WERI-Rb-1 (cell line): ENCODE measurements around the gene NKX2-3.

ENCODE experiments used
- DNase-seq: peaks from one replicate; pipeline ENCODE4 v3.0.0-alpha.2; 2020
- H3K27ac ChIP-seq: fragments of 250-450 bp; sonication (Bioruptor Pico); 2 replicates; pipeline ENCODE4 v1.5.1; 2020; ENCODE audit warnings: mild to moderate bottlenecking, moderate library complexity
- H3K27me3 ChIP-seq: fragments of 250-450 bp; sonication (Bioruptor Pico); 2 replicates; pipeline ENCODE4 v1.5.1; 2021; ENCODE audit warnings: mild to moderate bottlenecking, low read depth, moderate library complexity; ENCODE audit not compliant: insufficient read depth, severe bottlenecking
- H3K36me3 ChIP-seq: fragments of 250-450 bp; sonication (Bioruptor Pico); 2 replicates; pipeline ENCODE4 v1.5.1; 2020; ENCODE audit warnings: mild to moderate bottlenecking, moderate library complexity
- H3K4me3 ChIP-seq: 2 replicates; pipeline ENCODE4 v1.5.1; 2011; ENCODE audit warnings: low read depth, mild to moderate bottlenecking, control low read depth, low read length
- H3K9me3 ChIP-seq: fragments of 250-450 bp; sonication (Bioruptor Pico); 2 replicates; pipeline ENCODE4 v1.5.1; 2021; ENCODE audit warnings: mild to moderate bottlenecking, moderate library complexity; ENCODE audit not compliant: severe bottlenecking
- TF ChIP-seq, protein P1 (sequence below): IDR thresholded peaks from 2 replicates; pipeline ENCODE4 v1.5.1; 2011; ENCODE audit warnings: low read depth, mild to moderate bottlenecking, control low read depth, inconsistent platforms, low read length

NKX2-3 gene

DNA sequence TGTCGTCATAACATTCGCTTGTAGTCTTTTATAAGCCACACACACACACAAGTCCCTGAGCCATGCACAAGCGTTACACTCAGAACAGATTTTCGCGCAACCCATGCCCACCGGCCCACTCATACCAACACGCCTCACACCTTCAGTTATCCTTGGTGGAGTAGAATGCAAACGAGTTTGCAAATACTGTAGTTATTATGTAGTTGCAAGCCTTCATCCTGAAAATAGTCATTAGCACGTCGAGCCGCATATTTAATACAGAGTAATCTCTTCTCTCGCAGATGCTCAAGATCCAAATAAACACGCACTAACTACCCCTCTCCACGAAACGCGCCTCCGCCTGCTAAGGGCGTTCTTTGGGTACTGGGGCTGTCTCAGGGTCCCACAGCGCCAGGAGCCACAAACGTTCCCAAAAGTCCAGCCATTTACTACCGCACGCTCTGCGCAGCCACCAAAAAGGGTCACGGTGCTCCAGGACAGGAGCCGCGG, 1.8 kb downstream of the NKX2-3 start:
- TF ChIP-seq, protein P1, sequence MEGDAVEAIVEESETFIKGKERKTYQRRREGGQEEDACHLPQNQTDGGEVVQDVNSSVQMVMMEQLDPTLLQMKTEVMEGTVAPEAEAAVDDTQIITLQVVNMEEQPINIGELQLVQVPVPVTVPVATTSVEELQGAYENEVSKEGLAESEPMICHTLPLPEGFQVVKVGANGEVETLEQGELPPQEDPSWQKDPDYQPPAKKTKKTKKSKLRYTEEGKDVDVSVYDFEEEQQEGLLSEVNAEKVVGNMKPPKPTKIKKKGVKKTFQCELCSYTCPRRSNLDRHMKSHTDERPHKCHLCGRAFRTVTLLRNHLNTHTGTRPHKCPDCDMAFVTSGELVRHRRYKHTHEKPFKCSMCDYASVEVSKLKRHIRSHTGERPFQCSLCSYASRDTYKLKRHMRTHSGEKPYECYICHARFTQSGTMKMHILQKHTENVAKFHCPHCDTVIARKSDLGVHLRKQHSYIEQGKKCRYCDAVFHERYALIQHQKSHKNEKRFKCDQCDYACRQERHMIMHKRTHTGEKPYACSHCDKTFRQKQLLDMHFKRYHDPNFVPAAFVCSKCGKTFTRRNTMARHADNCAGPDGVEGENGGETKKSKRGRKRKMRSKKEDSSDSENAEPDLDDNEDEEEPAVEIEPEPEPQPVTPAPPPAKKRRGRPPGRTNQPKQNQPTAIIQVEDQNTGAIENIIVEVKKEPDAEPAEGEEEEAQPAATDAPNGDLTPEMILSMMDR: no peak
- H3K4me3 ChIP-seq: no peak overlapping the region
- H3K27me3 ChIP-seq: peaks cover 2% of the 10 kb centered on the region

DNA sequence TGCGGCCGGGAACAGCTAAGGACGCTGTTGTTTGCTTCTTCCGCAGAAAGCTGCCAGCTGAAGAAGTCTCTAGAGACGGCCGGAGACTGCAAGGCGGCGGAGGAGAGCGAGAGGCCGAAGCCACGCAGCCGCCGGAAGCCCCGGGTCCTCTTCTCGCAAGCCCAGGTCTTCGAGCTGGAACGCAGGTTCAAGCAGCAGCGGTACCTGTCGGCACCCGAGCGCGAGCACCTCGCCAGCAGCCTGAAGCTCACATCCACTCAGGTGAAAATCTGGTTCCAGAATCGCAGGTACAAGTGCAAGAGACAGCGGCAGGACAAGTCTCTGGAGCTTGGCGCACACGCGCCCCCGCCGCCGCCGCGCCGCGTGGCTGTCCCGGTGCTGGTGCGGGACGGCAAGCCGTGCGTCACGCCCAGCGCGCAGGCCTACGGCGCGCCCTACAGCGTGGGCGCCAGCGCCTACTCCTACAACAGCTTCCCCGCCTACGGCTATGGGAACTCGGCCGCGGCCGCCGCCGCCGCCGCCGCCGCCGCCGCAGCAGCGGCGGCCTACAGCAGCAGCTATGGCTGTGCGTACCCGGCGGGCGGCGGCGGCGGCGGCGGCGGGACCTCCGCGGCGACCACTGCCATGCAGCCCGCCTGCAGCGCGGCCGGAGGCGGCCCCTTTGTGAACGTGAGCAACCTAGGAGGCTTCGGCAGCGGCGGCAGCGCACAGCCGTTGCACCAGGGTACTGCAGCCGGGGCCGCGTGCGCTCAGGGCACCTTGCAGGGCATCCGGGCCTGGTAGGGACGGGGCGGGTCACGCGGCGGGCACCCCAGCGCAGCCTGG, 2.4 kb downstream of the NKX2-3 start:
- Histone ChIP-seq H3K9me3 (no peaks in the 10 kb centered on the region), H3K36me3 (no peaks in the 10 kb centered on the region), H3K4me3 (no peak overlapping the region), H3K27ac (no peak overlapping the region), H3K27me3 (peaks cover 5% of the 10 kb centered on the region)
- DNase-seq: no peak
- TF ChIP-seq, protein P1: no peak

More for the DNA sequence above, 1.8 kb downstream of the NKX2-3 start:
- H3K9me3 ChIP-seq: no peaks in the 10 kb centered on the region
- no peak overlapping the region for H3K27ac ChIP-seq
- DNase-seq: no peak
- H3K36me3 ChIP-seq: no peaks in the 10 kb centered on the region

DNA sequence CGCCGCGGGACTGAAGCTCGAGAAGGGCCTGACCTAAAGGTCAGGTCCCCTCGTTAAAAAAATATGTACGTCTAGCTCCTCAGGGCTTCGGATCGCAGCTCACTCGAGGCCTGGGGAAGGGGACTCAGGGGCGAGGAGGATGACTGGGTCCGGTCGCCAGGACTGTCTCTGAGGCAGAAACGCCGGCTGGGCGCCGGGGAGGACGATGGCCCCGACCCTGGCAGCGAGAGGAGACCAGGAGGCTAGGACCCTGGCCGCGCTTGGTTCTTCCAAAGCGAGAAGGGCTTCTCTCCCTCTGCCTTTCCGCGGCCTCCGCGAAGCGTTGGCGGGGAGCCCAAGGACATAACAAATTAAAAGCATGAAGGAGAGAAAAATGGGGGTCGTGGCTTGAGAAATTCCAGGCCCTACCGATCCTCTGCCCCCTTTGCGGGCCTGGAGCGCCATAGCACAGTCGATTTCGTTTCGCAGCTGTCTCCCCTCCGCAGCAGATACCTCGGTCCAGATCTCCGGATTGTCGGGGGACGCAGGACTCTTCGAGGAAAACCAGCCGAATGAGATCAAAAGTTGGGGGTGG, 3.1 kb downstream of the NKX2-3 start:
- Histone ChIP-seq H3K27ac (no peak overlapping the region), H3K27me3 (peaks cover 11% of the 10 kb centered on the region), H3K9me3 (no peaks in the 10 kb centered on the region), H3K4me3 (no peak overlapping the region), H3K36me3 (no peaks in the 10 kb centered on the region)
- TF ChIP-seq, protein P1: no peak
- DNase-seq: no peak

DNA sequence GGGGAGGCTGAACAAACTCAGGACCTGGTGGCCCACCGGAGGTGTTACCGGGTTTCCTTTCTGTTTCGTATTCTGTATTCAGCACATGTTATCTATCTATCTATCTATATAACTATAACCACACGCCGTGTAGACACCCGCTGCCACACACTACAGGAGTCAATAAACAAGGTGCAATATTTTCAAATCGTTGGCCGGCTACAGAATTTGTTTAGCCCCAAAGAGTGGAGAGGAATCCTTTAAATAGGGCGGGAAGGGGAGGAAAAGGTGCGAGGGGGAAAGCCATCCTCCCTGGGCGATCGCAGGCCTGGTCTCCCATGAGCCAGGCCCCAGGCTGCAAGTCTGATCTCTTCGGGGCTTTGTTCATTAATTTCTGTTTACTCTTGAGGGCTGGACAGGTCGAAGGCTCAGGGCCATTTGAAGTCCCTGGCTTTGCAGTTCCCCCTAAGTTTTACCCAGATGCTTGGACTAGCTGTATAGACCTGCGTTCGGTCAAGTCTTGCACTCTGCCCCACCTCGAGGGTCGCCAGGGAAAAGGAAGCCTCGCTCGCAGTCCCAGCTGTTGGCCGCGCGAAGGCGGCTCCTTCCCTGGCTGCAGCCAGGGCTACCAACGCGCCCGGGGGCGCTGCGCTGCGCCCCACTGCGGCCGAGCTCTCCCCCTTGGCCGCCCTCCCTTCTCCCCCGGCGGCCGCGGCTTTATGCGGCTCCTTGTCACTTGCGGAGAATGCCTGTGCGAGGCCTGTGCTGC, 3.8 kb downstream of the NKX2-3 start:
- no peaks in the 10 kb centered on the region for H3K9me3 ChIP-seq
- no peak overlapping the region for H3K27ac ChIP-seq
- TF ChIP-seq, protein P1: no peak
- H3K4me3 ChIP-seq: no peak overlapping the region
- H3K27me3 ChIP-seq: peaks cover 18% of the 10 kb centered on the region
- H3K36me3 ChIP-seq: no peaks in the 10 kb centered on the region
- DNase-seq: no peak

DNA sequence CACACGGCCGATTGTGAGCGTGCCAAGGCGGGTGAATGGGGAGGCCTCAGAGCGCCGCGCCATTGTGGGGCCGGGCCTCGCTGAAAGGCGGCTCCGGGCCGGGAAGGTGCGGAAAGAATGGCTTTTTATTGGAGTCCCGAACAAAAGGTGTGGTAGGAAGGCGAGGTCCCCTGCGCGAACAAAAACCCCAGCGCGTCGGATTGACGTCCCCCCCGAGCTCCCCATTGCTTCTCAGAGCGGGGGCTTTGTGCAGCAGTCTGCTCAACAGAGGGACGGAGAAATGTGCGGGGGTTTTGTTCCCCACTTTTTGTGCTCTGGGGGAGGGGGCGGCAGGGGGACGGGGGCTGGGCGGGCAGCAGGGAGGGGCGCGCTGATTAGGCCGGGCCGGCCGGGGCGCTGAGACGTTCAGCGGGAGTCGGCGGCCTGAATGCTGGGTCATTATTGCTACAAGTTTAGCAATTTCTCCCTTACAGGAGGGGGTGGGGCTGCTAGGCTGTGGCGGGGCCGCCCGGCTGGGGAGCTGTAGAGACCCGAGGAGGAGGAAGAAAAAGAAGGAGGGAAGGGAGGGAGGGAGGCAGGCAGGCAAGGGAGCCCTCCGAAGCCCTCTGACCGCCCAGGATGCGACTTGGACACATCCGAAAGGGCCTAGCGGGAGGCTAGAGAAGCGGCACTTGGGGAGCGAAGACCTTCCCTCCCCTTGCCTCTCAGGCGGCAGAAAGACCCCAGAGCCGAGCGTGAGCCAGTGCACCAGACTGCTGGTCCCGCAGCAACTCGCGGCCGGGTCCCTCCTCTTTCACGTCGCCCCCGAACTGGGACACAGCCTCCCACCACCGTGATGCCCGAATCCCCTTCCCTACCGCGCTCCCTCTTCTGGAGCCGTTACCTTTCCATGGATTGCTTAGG, 4.6 kb downstream of the NKX2-3 start:
- TF ChIP-seq, protein P1: no peak
- no peak for DNase-seq
- no peaks in the 10 kb centered on the region for H3K36me3 ChIP-seq
- no peaks in the 10 kb centered on the region for H3K9me3 ChIP-seq
- H3K4me3 ChIP-seq: no peak overlapping the region
- H3K27ac ChIP-seq: no peak overlapping the region
- peaks cover 20% of the 10 kb centered on the region for H3K27me3 ChIP-seq
